MCF 10A (cell line): ENCODE measurements around the gene WRAP53. TPM values are rescaled to one million over a fixed set of nuclear protein-coding genes. Genes with fewer than 3 reads are reported as not detected.

Experiments
- BruUV-seq: library from RNA; stranded (reverse); fragments of 400-500 nt; replicated peaks from 2 replicates; lab custom pipeline; 2021; lab: Mats Ljungman, UMichigan
- CTCF ChIA-PET: fragments of 300-600 bp; sonication (Branson Sonifier 250); formaldehyde crosslinking; extraction: SDS; loops from one replicate; lab custom pipeline; 2021; ENCODE audit warnings: antibody characterized with exemption, inconsistent platforms; lab: Yijun Ruan, JAX
- POLR2A ChIA-PET: fragments of 300-600, 350-650 bp; sonication (Branson Sonifier 250); formaldehyde crosslinking; extraction: SDS; loops from one replicate; lab custom pipeline; 2020; ENCODE audit warnings: antibody characterized with exemption, inconsistent platforms; lab: Yijun Ruan, JAX
- DNase-seq: peaks from one replicate; pipeline ENCODE4 v3.0.0-alpha.2; 2018; ENCODE audit not compliant: unreplicated experiment
- H3K27ac Mint-ChIP-seq: one replicate; pipeline ENCODE4 v1.8.0; 2022; ENCODE audit warnings: mild to moderate bottlenecking, low read depth, mixed read lengths; ENCODE audit not compliant: unreplicated experiment
- H3K27me3 Mint-ChIP-seq: one replicate; pipeline ENCODE4 v1.8.0; 2022; ENCODE audit warnings: mixed read lengths; ENCODE audit not compliant: insufficient read depth, unreplicated experiment
- H3K36me3 Mint-ChIP-seq: one replicate; pipeline ENCODE4 v1.8.0; 2022; ENCODE audit warnings: mild to moderate bottlenecking, moderate library complexity, mixed read lengths; ENCODE audit not compliant: insufficient read depth, unreplicated experiment
- H3K4me1 Mint-ChIP-seq: one replicate; pipeline ENCODE4 v1.8.0; 2022; ENCODE audit warnings: mixed read lengths; ENCODE audit not compliant: insufficient read depth, unreplicated experiment
- H3K4me3 Mint-ChIP-seq: one replicate; pipeline ENCODE4 v1.8.0; 2022; ENCODE audit warnings: mild to moderate bottlenecking, moderate library complexity, mixed read lengths; ENCODE audit not compliant: unreplicated experiment
- H3K9me3 Mint-ChIP-seq: one replicate; pipeline ENCODE4 v1.8.0; 2022; ENCODE audit warnings: mixed read lengths; ENCODE audit not compliant: unreplicated experiment
- intact Hi-C: fragments of 100-400 bp; cut with micrococcal nuclease; formaldehyde crosslinking; loops from 2 replicates; pipeline ENCODE4 v1.14.1; 2022
- total RNA-seq: library from RNA; stranded (reverse); gene quantifications from 2 replicates; pipeline ENCODE4 v1.2.3, GENCODE V29; 2022
- TF ChIP-seq, protein P1 (sequence below): fragments of 200-600 bp; IDR thresholded peaks from one replicate; pipeline ENCODE4 v1.8.0; 2022; ENCODE audit warnings: antibody characterized with exemption, mild to moderate bottlenecking; ENCODE audit not compliant: unreplicated experiment

Gene WRAP53
- total RNA-seq, 1 experiment from 2014 or later: 10.7 TPM

GRCh38 chr17:7655541-7655840 is 32.8 kb upstream of the WRAP53 start:
- no peak for DNase-seq
- intact Hi-C loops: no loop called here
- H3K27ac Mint-ChIP-seq: no peak overlapping the region
- POLR2A ChIA-PET: no interaction called here
- H3K9me3 Mint-ChIP-seq: no peaks in the 10 kb centered on the region
- no TSS peak for BruUV-seq
- H3K36me3 Mint-ChIP-seq: peaks cover 5% of the 10 kb centered on the region
- H3K4me3 Mint-ChIP-seq: no peak overlapping the region
- TF ChIP-seq, protein P1, sequence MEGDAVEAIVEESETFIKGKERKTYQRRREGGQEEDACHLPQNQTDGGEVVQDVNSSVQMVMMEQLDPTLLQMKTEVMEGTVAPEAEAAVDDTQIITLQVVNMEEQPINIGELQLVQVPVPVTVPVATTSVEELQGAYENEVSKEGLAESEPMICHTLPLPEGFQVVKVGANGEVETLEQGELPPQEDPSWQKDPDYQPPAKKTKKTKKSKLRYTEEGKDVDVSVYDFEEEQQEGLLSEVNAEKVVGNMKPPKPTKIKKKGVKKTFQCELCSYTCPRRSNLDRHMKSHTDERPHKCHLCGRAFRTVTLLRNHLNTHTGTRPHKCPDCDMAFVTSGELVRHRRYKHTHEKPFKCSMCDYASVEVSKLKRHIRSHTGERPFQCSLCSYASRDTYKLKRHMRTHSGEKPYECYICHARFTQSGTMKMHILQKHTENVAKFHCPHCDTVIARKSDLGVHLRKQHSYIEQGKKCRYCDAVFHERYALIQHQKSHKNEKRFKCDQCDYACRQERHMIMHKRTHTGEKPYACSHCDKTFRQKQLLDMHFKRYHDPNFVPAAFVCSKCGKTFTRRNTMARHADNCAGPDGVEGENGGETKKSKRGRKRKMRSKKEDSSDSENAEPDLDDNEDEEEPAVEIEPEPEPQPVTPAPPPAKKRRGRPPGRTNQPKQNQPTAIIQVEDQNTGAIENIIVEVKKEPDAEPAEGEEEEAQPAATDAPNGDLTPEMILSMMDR: no peak
- H3K4me1 Mint-ChIP-seq: peaks cover 13% of the 10 kb centered on the region
- CTCF ChIA-PET: no interaction called here
- peaks cover 66% of the 10 kb centered on the region for H3K27me3 Mint-ChIP-seq

GRCh38 chr17:7656958-7657609 is 31.2 kb upstream of the WRAP53 start:
- no peak for DNase-seq
- H3K9me3 Mint-ChIP-seq: no peaks in the 10 kb centered on the region
- CTCF ChIA-PET: interaction anchor here (0.6 to 1.6 kb wide), 4 partner anchors 10 to 31 kb away, joined by 3 to 4 read pairs (median 4); no protein-coding TSS in a partner anchor

DNA sequence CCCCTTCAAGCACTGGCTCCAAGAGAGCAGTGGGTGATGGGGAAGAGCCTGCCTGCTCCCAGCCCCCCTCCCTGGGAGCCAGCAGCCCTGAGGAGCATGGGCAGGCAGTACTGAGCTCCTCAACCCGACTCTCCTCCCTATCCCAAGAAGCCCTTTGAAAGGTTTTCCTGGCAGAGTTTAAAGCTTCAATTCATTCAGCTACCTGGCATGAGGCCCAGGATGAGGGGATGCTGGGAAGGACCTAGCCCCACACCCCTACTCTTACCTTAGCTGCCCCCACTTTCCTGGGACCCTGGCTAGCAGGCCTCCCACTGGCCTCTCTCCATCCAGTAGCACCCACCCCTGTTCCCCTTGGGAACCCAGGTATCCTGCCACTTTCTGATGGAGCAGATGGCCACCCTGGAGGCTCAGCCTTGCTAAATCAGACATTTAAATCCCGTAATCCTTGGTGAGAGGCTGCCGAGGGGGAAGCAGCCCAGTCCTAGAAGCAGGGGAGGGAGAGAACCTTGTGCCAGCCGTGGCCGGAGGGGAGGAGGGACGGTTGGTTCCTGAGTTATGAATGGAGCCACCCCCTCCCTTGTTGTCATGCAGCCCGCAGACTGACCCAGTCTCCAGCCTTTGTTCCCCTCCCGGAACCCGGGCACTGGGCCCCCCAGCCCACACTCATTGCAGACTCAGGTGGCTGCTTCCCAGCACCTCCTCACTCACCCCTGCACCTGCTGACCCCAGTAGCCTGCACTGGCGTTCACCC is 20.4 kb upstream of the WRAP53 start:
- Mint-ChIP-seq H3K36me3 (peaks cover 50% of the 10 kb centered on the region), H3K27ac (no peak overlapping the region), H3K9me3 (no peaks in the 10 kb centered on the region), H3K27me3 (no peaks in the 10 kb centered on the region), H3K4me3 (no peak overlapping the region), H3K4me1 (no peaks in the 10 kb centered on the region)
- TF ChIP-seq, protein P1: no peak
- ChIA-PET CTCF (interaction anchor here (0.6 to 1.4 kb wide), 5 partner anchors 8 to 77 kb away, joined by 3 to 4 read pairs (median 3); partner anchors contain the start of gene SAT2), POLR2A (interaction anchor here (0.6 to 1.4 kb wide), 2 partner anchors 8 to 543 kb away, joined by 3 to 4 read pairs; no protein-coding TSS in a partner anchor)
- no peak for DNase-seq
- no TSS peak for BruUV-seq
- intact Hi-C loops: no loop called here

More at GRCh38 chr17:7656958-7657609, 31.2 kb upstream of the WRAP53 start:
- intact Hi-C loops: no loop called here
- no TSS peak for BruUV-seq
- H3K27me3 Mint-ChIP-seq: peaks cover 50% of the 10 kb centered on the region
- peaks cover 6% of the 10 kb centered on the region for H3K4me1 Mint-ChIP-seq
- no peaks in the 10 kb centered on the region for H3K36me3 Mint-ChIP-seq
- no peak overlapping the region for H3K27ac Mint-ChIP-seq
- POLR2A ChIA-PET: interaction anchor here (1.8 kb wide), 1 partner anchor 29 kb away, joined by 5 read pairs; no protein-coding TSS in a partner anchor
- H3K4me3 Mint-ChIP-seq: no peak overlapping the region
- TF ChIP-seq, protein P1: no peak

DNA sequence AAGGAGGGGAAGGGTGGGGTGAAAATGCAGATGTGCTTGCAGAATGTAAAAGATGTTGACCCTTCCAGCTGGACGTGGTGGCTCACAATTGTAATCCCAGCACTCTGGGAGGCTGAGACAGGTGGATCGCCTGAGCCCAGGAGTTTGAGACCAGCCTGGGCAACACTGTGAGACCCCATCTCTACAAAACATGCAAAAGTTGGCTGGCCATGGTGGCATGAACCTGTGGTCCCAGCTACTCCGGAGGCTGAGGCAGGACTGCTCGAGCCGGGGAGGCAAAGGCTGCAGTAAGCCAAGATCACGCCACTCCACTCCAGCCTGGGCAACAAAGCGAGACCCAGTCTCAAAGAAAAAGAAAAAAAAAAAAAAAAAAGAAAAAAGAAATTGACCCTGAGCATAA is 19.8 kb upstream of the WRAP53 start:
- Mint-ChIP-seq H3K4me3 (no peak overlapping the region), H3K4me1 (no peaks in the 10 kb centered on the region), H3K36me3 (peaks cover 57% of the 10 kb centered on the region), H3K9me3 (peaks cover under 1% of the 10 kb centered on the region), H3K27ac (no peak overlapping the region), H3K27me3 (no peaks in the 10 kb centered on the region)
- TF ChIP-seq, protein P1: no peak
- DNase-seq: no peak
- CTCF ChIA-PET: interaction anchor here (0.6 to 0.8 kb wide), 2 partner anchors 9 to 67 kb away, joined by 3 read pairs; no protein-coding TSS in a partner anchor
- intact Hi-C loops: no loop called here
- BruUV-seq: no TSS peak
- POLR2A ChIA-PET: no interaction called here
